Caco-2 (cell line): ENCODE data around the gene FARS2. TPM values are rescaled to one million over a fixed set of nuclear protein-coding genes. Genes with fewer than 3 reads are reported as not detected.

Experiments
- BruUV-seq: library from RNA; stranded (reverse); fragments of 400-500 nt; replicated peaks from 2 replicates; lab custom pipeline; 2021; lab: Mats Ljungman, UMichigan
- CTCF ChIA-PET: fragments of 300-600 bp; sonication (Branson Sonifier 250); formaldehyde crosslinking; loops from one replicate; lab custom pipeline; 2022; ENCODE audit warnings: antibody characterized with exemption; lab: Charles Lee
- POLR2A ChIA-PET: fragments of 300-600 bp; sonication (Branson Sonifier 250); formaldehyde crosslinking; loops from one replicate; lab custom pipeline; 2022; ENCODE audit warnings: antibody characterized with exemption; lab: Charles Lee
- DNase-seq, 2 experiments: peaks; one replicate each; pipeline versions ENCODE4 v3.0.0 to v3.0.0-alpha.2; 2020 to 2022
- H3K27me3 ChIP-seq: replicated peaks from 2 replicates; pipeline ENCODE4 v1.6.0; 2011; ENCODE audit warnings: low read length; ENCODE audit not compliant: control insufficient read depth, insufficient read depth
- H3K36me3 ChIP-seq: 2 replicates; pipeline ENCODE4 v1.5.1; 2011; ENCODE audit warnings: low read length; ENCODE audit not compliant: control insufficient read depth, insufficient read depth
- H3K4me1 ChIP-seq: fragments of 250-450 bp; sonication (Bioruptor Pico); 2 replicates; pipeline ENCODE4 v1.5.1; 2020; ENCODE audit warnings: mild to moderate bottlenecking
- H3K4me3 ChIP-seq: 2 replicates; pipeline ENCODE4 v1.5.1; 2011; ENCODE audit warnings: low read depth, mild to moderate bottlenecking, control low read depth, low read length
- H3K9me3 ChIP-seq: fragments of 250-450 bp; sonication (Bioruptor Pico); 2 replicates; pipeline ENCODE4 v1.5.1; 2020; ENCODE audit warnings: mild to moderate bottlenecking, moderate library complexity
- H3K27ac Mint-ChIP-seq: one replicate; pipeline ENCODE4 v1.8.0; 2022; ENCODE audit warnings: mixed read lengths; ENCODE audit not compliant: unreplicated experiment
- H3K27me3 Mint-ChIP-seq: one replicate; pipeline ENCODE4 v1.8.0; 2022; ENCODE audit warnings: mixed read lengths; ENCODE audit not compliant: insufficient read depth, unreplicated experiment
- H3K36me3 Mint-ChIP-seq: one replicate; pipeline ENCODE4 v1.8.0; 2022; ENCODE audit warnings: mild to moderate bottlenecking, mixed read lengths; ENCODE audit not compliant: insufficient read depth, unreplicated experiment
- H3K4me1 Mint-ChIP-seq: one replicate; pipeline ENCODE4 v1.8.0; 2022; ENCODE audit warnings: low read depth, mixed read lengths; ENCODE audit not compliant: unreplicated experiment
- H3K4me3 Mint-ChIP-seq: one replicate; pipeline ENCODE4 v1.8.0; 2022; ENCODE audit warnings: mild to moderate bottlenecking, moderate library complexity, mixed read lengths; ENCODE audit not compliant: unreplicated experiment
- H3K9me3 Mint-ChIP-seq: one replicate; pipeline ENCODE4 v1.8.0; 2022; ENCODE audit warnings: mixed read lengths; ENCODE audit not compliant: unreplicated experiment
- CTCF ChIP-seq, 2 experiments: fragments of 200-600 bp in 1 of 2; IDR thresholded peaks; 1 replicate in 1 of 2; 2 replicates in 1 of 2; pipeline versions ENCODE4 v1.5.1 to v1.8.0; 2011 to 2022; ENCODE audit warnings: antibody characterized with exemption in 1 of 2, control low read depth in 1 of 2, inconsistent platforms in 1 of 2, low read depth in 1 of 2, low read length in 1 of 2, mild to moderate bottlenecking in 1 of 2, moderate library complexity in 1 of 2; ENCODE audit not compliant: insufficient read depth in 1 of 2, severe bottlenecking in 1 of 2, unreplicated experiment in 1 of 2
- intact Hi-C: fragments of 100-400 bp; cut with micrococcal nuclease; formaldehyde crosslinking; loops from one replicate; pipeline ENCODE4 v1.10.0; 2022; ENCODE audit not compliant: unreplicated experiment
- total RNA-seq: library from RNA; stranded (reverse); gene quantifications from 2 replicates; pipeline ENCODE4 v1.2.3, GENCODE V29; 2022

Gene FARS2
- total RNA-seq, 1 experiment from 2014 or later = 15.4 TPM

GRCh38 chr6:5302220-5302946 lies 41.1 kb downstream of the FARS2 start:
- Histone ChIP-seq H3K4me1 (peaks cover 16% of the 10 kb centered on the region), H3K27me3 (no peaks in the 10 kb centered on the region), H3K9me3 (no peaks in the 10 kb centered on the region), H3K36me3 (no peaks in the 10 kb centered on the region), H3K4me3 (no peak overlapping the region)
- H3K36me3 Mint-ChIP-seq = no peaks in the 10 kb centered on the region
- ChIA-PET CTCF (interaction anchor here (1.3 kb wide), 1 partner anchor 159 kb away, joined by 8 read pairs; no protein-coding TSS in a partner anchor), POLR2A (no interaction called here)
- H3K27me3 Mint-ChIP-seq = no peaks in the 10 kb centered on the region
- no peak overlapping the region for H3K4me3 Mint-ChIP-seq
- DNase-seq = no peak
- H3K27ac Mint-ChIP-seq = no peak overlapping the region
- TF ChIP-seq CTCF (IDR thresholded peaks at IDR 0.05; ENCODE audit: insufficient read depth in 1 of 2, low read depth in 1 of 2, low read length in 1 of 2, severe bottlenecking in 1 of 2, unreplicated experiment in 1 of 2) = no peak
- no peaks in the 10 kb centered on the region for H3K9me3 Mint-ChIP-seq
- no TSS peak for BruUV-seq
- H3K4me1 Mint-ChIP-seq = peaks cover 13% of the 10 kb centered on the region
- intact Hi-C loops = no loop called here

- no peak overlapping the region for H3K4me3 Mint-ChIP-seq
- no peaks in the 10 kb centered on the region for H3K36me3 Mint-ChIP-seq
- H3K9me3 Mint-ChIP-seq = no peaks in the 10 kb centered on the region
- DNase-seq = peak; percentile 32 to 46
- no TSS peak for BruUV-seq
- TF ChIP-seq CTCF (IDR thresholded peaks at IDR 0.05; ENCODE audit: insufficient read depth in 1 of 2, low read depth in 1 of 2, low read length in 1 of 2, severe bottlenecking in 1 of 2, unreplicated experiment in 1 of 2) = peak; percentile 18 to 58
- peaks cover 16% of the 10 kb centered on the region for H3K4me1 ChIP-seq
- ChIA-PET CTCF (interaction anchor here (1.3 kb wide), 1 partner anchor 160 kb away, joined by 8 read pairs; no protein-coding TSS in a partner anchor), POLR2A (no interaction called here)
- no peak overlapping the region for H3K27ac Mint-ChIP-seq
- H3K36me3 ChIP-seq = no peaks in the 10 kb centered on the region
- intact Hi-C loops = loop anchor here (1.0 kb wide), 1 partner anchor 160 kb away; no protein-coding TSS in a partner anchor
- no peak overlapping the region for H3K4me3 ChIP-seq
- H3K9me3 ChIP-seq = no peaks in the 10 kb centered on the region
- no peaks in the 10 kb centered on the region for H3K27me3 ChIP-seq
- H3K27me3 Mint-ChIP-seq = no peaks in the 10 kb centered on the region
- H3K4me1 Mint-ChIP-seq = peaks cover 14% of the 10 kb centered on the region
Measured at GRCh38 chr6:5302995-5303622, 41.8 kb downstream of the FARS2 start.

GRCh38 chr6:5303682-5304081 lies 42.4 kb downstream of the FARS2 start:
- Mint-ChIP-seq H3K27ac (no peak overlapping the region), H3K9me3 (no peaks in the 10 kb centered on the region), H3K4me3 (no peak overlapping the region), H3K36me3 (no peaks in the 10 kb centered on the region), H3K4me1 (peaks cover 14% of the 10 kb centered on the region), H3K27me3 (no peaks in the 10 kb centered on the region)
- H3K27me3 ChIP-seq = no peaks in the 10 kb centered on the region
- H3K4me3 ChIP-seq = no peak overlapping the region
- H3K9me3 ChIP-seq = no peaks in the 10 kb centered on the region
- H3K36me3 ChIP-seq = no peaks in the 10 kb centered on the region
- no TSS peak for BruUV-seq
- peaks cover 16% of the 10 kb centered on the region for H3K4me1 ChIP-seq
- TF ChIP-seq CTCF (IDR thresholded peaks at IDR 0.05; ENCODE audit: insufficient read depth in 1 of 2, low read depth in 1 of 2, low read length in 1 of 2, severe bottlenecking in 1 of 2, unreplicated experiment in 1 of 2) = no peak
- intact Hi-C loops = loop anchor here (1.0 kb wide), 1 partner anchor 160 kb away; no protein-coding TSS in a partner anchor
- CTCF ChIA-PET = interaction anchor here (1.3 kb wide), 1 partner anchor 160 kb away, joined by 8 read pairs; no protein-coding TSS in a partner anchor
- DNase-seq = no peak
- POLR2A ChIA-PET = no interaction called here
